Measurements from ENCODE around the gene MAP3K5.

The MAP3K5 gene

GRCh38 chr6:136737374-136737844 lies 54.9 kb downstream of the MAP3K5 start:
- no peaks in the 10 kb centered on the region for H3K36me3 ChIP-seq (ENCODE audit: control insufficient read depth in 1 of 2, insufficient read depth in 2 of 2, low read length in 2 of 2)
- H4K8ac ChIP-seq (ENCODE audit: low read depth, low read length): no peak overlapping the region
- H3K18ac ChIP-seq (ENCODE audit: low read length): no peak overlapping the region
- H3K4me3 ChIP-seq (ENCODE audit: low read depth, low read length): no peak overlapping the region
- no peak overlapping the region for H2BK120ac ChIP-seq (ENCODE audit: insufficient read depth, low read length, poor library complexity)
- no peak overlapping the region for H3K4me2 ChIP-seq (ENCODE audit: low read length)
- H4K91ac ChIP-seq (ENCODE audit: low read depth, low read length): no peak overlapping the region
- H3K14ac ChIP-seq (ENCODE audit: low read length): no peak overlapping the region
- no peaks in the 10 kb centered on the region for H3K79me1 ChIP-seq (ENCODE audit: low read length)
- no peak for DNase-seq
- H2BK5ac ChIP-seq (ENCODE audit: low read depth, low read length, poor library complexity): no peak overlapping the region
- no peak overlapping the region for H2BK12ac ChIP-seq (ENCODE audit: low read length)
- no peak overlapping the region for H4K12ac ChIP-seq (ENCODE audit: low read depth, low read length)
- H3K9me3 ChIP-seq (ENCODE audit: insufficient read depth, low read depth, low read length): no peaks in the 10 kb centered on the region
- H2AK5ac ChIP-seq (ENCODE audit: low read length): no peak overlapping the region
- H2AFZ ChIP-seq (ENCODE audit: insufficient read depth, low read length, poor library complexity): no peak overlapping the region
- no peak overlapping the region for H3K23ac ChIP-seq (ENCODE audit: low read length)
- no peak overlapping the region for H3K9ac ChIP-seq (ENCODE audit: low read length)
- WGBS (ENCODE audit: extremely low coverage, insufficient coverage, insufficient read length): no CpG with 5 or more reads among the region's 5 CpGs
- no peak overlapping the region for H3K27ac ChIP-seq (ENCODE audit: low read depth, low read length)
- no peaks in the 10 kb centered on the region for H3K27me3 ChIP-seq (ENCODE audit: insufficient read depth, low read length)
- no peaks in the 10 kb centered on the region for H3K4me1 ChIP-seq (ENCODE audit: control insufficient read depth in 1 of 2, insufficient read depth in 2 of 2, low read length in 2 of 2)
- no peak overlapping the region for H3K4ac ChIP-seq (ENCODE audit: low read depth, low read length)
- H3K79me2 ChIP-seq (ENCODE audit: control insufficient read depth, insufficient read depth, low read length, poor library complexity): no peaks in the 10 kb centered on the region

GRCh38 chr6:136736281-136736960 lies 55.9 kb downstream of the MAP3K5 start:
- Histone ChIP-seq H2BK5ac (ENCODE audit: low read depth, low read length, poor library complexity) (no peak overlapping the region), H3K4me3 (ENCODE audit: low read depth, low read length) (no peak overlapping the region), H3K79me1 (ENCODE audit: low read length) (no peaks in the 10 kb centered on the region)

GRCh38 chr6:136734977-136735376 lies 57.3 kb downstream of the MAP3K5 start:
- no peaks in the 10 kb centered on the region for H3K79me1 ChIP-seq (ENCODE audit: low read length)
- no peaks in the 10 kb centered on the region for H3K9me3 ChIP-seq (ENCODE audit: insufficient read depth, low read depth, low read length)
- H3K36me3 ChIP-seq (ENCODE audit: control insufficient read depth in 1 of 2, insufficient read depth in 2 of 2, low read length in 2 of 2): no peaks in the 10 kb centered on the region
- no peak overlapping the region for H2BK120ac ChIP-seq (ENCODE audit: insufficient read depth, low read length, poor library complexity)
- no peaks in the 10 kb centered on the region for H3K79me2 ChIP-seq (ENCODE audit: control insufficient read depth, insufficient read depth, low read length, poor library complexity)
- no peak overlapping the region for H2AK5ac ChIP-seq (ENCODE audit: low read length)
- no peak overlapping the region for H3K4me3 ChIP-seq (ENCODE audit: low read depth, low read length)
- no peak overlapping the region for H3K4me2 ChIP-seq (ENCODE audit: low read length)
- H3K9ac ChIP-seq (ENCODE audit: low read length): no peak overlapping the region
- no peak overlapping the region for H3K4ac ChIP-seq (ENCODE audit: low read depth, low read length)
- no peak overlapping the region for H4K8ac ChIP-seq (ENCODE audit: low read depth, low read length)
- no peaks in the 10 kb centered on the region for H3K27me3 ChIP-seq (ENCODE audit: insufficient read depth, low read length)
- H2BK12ac ChIP-seq (ENCODE audit: low read length): no peak overlapping the region
- H3K4me1 ChIP-seq (ENCODE audit: control insufficient read depth in 1 of 2, insufficient read depth in 2 of 2, low read length in 2 of 2): no peaks in the 10 kb centered on the region
- H4K12ac ChIP-seq (ENCODE audit: low read depth, low read length): no peak overlapping the region
- H3K27ac ChIP-seq (ENCODE audit: low read depth, low read length): no peak overlapping the region
- no peak overlapping the region for H4K91ac ChIP-seq (ENCODE audit: low read depth, low read length)
- H3K18ac ChIP-seq (ENCODE audit: low read length): no peak overlapping the region
- WGBS (ENCODE audit: extremely low coverage, insufficient coverage, insufficient read length): no CpG with 5 or more reads among the region's 1 CpG
- H3K23ac ChIP-seq (ENCODE audit: low read length): no peak overlapping the region
- no peak overlapping the region for H2AFZ ChIP-seq (ENCODE audit: insufficient read depth, low read length, poor library complexity)
- DNase-seq: no peak
- no peak overlapping the region for H2BK5ac ChIP-seq (ENCODE audit: low read depth, low read length, poor library complexity)
- no peak overlapping the region for H3K14ac ChIP-seq (ENCODE audit: low read length)

More at GRCh38 chr6:136736281-136736960, 55.9 kb downstream of the MAP3K5 start:
- no peak for DNase-seq
- H2AK5ac ChIP-seq (ENCODE audit: low read length): no peak overlapping the region
- H4K8ac ChIP-seq (ENCODE audit: low read depth, low read length): no peak overlapping the region
- H3K4ac ChIP-seq (ENCODE audit: low read depth, low read length): no peak overlapping the region
- no peak overlapping the region for H3K4me2 ChIP-seq (ENCODE audit: low read length)
- H3K27ac ChIP-seq (ENCODE audit: low read depth, low read length): no peak overlapping the region
- no peak overlapping the region for H3K14ac ChIP-seq (ENCODE audit: low read length)
- H4K12ac ChIP-seq (ENCODE audit: low read depth, low read length): no peak overlapping the region
- no peak overlapping the region for H2BK120ac ChIP-seq (ENCODE audit: insufficient read depth, low read length, poor library complexity)
- WGBS (ENCODE audit: extremely low coverage, insufficient coverage, insufficient read length): no CpG with 5 or more reads among the region's 5 CpGs
- H4K91ac ChIP-seq (ENCODE audit: low read depth, low read length): no peak overlapping the region
- H3K36me3 ChIP-seq (ENCODE audit: control insufficient read depth in 1 of 2, insufficient read depth in 2 of 2, low read length in 2 of 2): no peaks in the 10 kb centered on the region
- H3K4me1 ChIP-seq (ENCODE audit: control insufficient read depth in 1 of 2, insufficient read depth in 2 of 2, low read length in 2 of 2): no peaks in the 10 kb centered on the region
- H2BK12ac ChIP-seq (ENCODE audit: low read length): no peak overlapping the region
- H3K27me3 ChIP-seq (ENCODE audit: insufficient read depth, low read length): no peaks in the 10 kb centered on the region
- no peaks in the 10 kb centered on the region for H3K9me3 ChIP-seq (ENCODE audit: insufficient read depth, low read depth, low read length)
- H2AFZ ChIP-seq (ENCODE audit: insufficient read depth, low read length, poor library complexity): no peak overlapping the region
- no peak overlapping the region for H3K23ac ChIP-seq (ENCODE audit: low read length)
- H3K79me2 ChIP-seq (ENCODE audit: control insufficient read depth, insufficient read depth, low read length, poor library complexity): no peaks in the 10 kb centered on the region
- no peak overlapping the region for H3K18ac ChIP-seq (ENCODE audit: low read length)
- H3K9ac ChIP-seq (ENCODE audit: low read length): no peak overlapping the region

GRCh38 chr6:136732889-136733288 lies 59.4 kb downstream of the MAP3K5 start:
- H2BK12ac ChIP-seq (ENCODE audit: low read length): no peak overlapping the region
- no peaks in the 10 kb centered on the region for H3K79me2 ChIP-seq (ENCODE audit: control insufficient read depth, insufficient read depth, low read length, poor library complexity)
- H2AK5ac ChIP-seq (ENCODE audit: low read length): no peak overlapping the region
- no peak for DNase-seq
- no peaks in the 10 kb centered on the region for H3K4me1 ChIP-seq (ENCODE audit: control insufficient read depth in 1 of 2, insufficient read depth in 2 of 2, low read length in 2 of 2)
- no peak overlapping the region for H4K8ac ChIP-seq (ENCODE audit: low read depth, low read length)
- H3K9me3 ChIP-seq (ENCODE audit: insufficient read depth, low read depth, low read length): no peaks in the 10 kb centered on the region
- no peak overlapping the region for H3K4me2 ChIP-seq (ENCODE audit: low read length)
- no peaks in the 10 kb centered on the region for H3K27me3 ChIP-seq (ENCODE audit: insufficient read depth, low read length)
- no CpG with 5 or more reads among the region's 3 CpGs for WGBS (ENCODE audit: extremely low coverage, insufficient coverage, insufficient read length)
- no peak overlapping the region for H3K27ac ChIP-seq (ENCODE audit: low read depth, low read length)
- no peak overlapping the region for H2BK120ac ChIP-seq (ENCODE audit: insufficient read depth, low read length, poor library complexity)
- H3K79me1 ChIP-seq (ENCODE audit: low read length): no peaks in the 10 kb centered on the region
- no peak overlapping the region for H3K9ac ChIP-seq (ENCODE audit: low read length)
- no peak overlapping the region for H2BK5ac ChIP-seq (ENCODE audit: low read depth, low read length, poor library complexity)
- H3K36me3 ChIP-seq (ENCODE audit: control insufficient read depth in 1 of 2, insufficient read depth in 2 of 2, low read length in 2 of 2): no peaks in the 10 kb centered on the region
- no peak overlapping the region for H3K23ac ChIP-seq (ENCODE audit: low read length)
- H3K4me3 ChIP-seq (ENCODE audit: low read depth, low read length): no peak overlapping the region
- H4K91ac ChIP-seq (ENCODE audit: low read depth, low read length): no peak overlapping the region
- H4K12ac ChIP-seq (ENCODE audit: low read depth, low read length): no peak overlapping the region
- no peak overlapping the region for H3K4ac ChIP-seq (ENCODE audit: low read depth, low read length)
- no peak overlapping the region for H3K18ac ChIP-seq (ENCODE audit: low read length)
- no peak overlapping the region for H2AFZ ChIP-seq (ENCODE audit: insufficient read depth, low read length, poor library complexity)
- H3K14ac ChIP-seq (ENCODE audit: low read length): no peak overlapping the region

All from trophoblast cell (in vitro differentiated cells and primary cell).